ENCODE results near the gene DPF1.
"Not testable (repeated sequence)": the region's sequence is repeated elsewhere in the genome, so short reads cannot be mapped to it uniquely, and the experiment has no call there.

The DPF1 gene

DNA sequence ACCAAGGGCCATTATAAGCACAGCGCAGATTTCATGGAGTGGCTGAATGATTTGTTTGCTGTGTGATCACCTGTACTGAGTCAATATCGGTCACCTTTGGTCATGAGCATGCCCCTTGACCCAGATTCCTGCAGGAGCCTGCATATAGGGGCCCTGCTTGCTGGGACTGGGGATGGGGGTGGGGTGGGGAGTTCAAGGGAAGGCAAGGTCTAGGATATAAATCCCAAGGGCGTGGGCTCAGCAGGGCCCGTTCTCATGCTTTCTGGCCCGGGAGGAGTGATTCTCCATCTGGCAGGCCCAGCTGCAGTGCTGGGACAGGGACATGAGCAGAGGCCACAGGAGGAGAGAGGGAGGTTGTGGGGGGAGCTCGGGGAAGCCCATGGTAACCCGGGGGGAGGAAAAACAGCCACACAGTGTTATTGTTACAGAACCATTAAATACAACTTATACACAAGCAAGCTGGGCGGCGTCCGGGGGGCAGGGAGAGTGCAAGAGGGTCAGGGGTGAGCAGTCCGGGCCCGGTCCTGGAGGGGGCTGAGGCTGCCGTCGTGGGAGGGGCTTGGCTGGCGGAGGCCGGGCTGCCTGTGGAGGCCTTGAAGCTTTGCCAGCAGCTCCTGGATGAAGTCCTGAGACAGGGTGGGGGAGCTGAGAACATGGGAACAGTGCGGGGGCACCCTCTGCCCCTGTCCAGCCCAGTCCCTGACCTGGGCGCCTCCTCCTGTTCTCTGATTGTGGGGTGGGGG lies 27.0 kb upstream of the DPF1 start:
- DNase-seq (ENCODE audit: low read depth in 2 of 2), result no peak

DNA sequence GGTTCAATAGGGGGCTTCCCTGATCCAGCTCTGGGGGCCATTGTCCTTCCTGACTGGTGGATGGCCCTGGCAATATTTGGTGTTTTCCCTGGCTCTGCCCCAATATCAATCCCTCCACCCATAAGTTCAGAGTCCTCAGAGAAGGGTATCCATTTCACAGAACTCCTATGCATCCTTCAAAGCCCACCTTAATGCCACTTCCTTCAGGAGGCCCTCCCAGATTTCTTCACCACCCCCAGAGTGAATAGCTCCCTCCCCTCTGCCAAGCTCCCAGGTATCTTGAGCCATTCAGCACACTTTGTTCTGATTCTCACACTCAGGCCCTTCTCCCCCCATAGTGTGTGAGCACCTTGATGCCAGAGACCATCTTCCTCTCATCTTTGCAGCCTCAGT lies 26.4 kb upstream of the DPF1 start:
- no peak for DNase-seq (ENCODE audit: low read depth in 2 of 2)

DNA sequence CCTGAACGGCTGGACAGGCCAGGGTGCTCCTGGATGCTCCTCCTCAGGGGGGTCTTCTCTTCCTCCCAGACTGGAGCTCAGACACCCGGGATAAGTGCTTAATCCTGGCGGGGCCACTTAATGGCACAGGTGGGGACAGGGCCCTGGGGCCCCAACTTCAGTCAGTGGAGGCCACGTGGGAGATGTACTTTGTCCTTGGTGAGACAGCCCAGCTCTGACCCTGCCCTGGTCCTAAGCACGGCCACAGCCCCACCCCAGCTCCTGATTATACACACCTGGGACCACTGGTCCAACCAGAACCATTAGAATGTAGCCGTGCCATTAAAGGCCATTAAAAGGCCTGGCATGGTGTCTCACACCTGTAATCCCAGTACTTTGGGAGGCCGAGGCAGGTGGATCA lies 24.4 kb upstream of the DPF1 start:
- DNase-seq (ENCODE audit: low read depth in 2 of 2), result no peak

DNA sequence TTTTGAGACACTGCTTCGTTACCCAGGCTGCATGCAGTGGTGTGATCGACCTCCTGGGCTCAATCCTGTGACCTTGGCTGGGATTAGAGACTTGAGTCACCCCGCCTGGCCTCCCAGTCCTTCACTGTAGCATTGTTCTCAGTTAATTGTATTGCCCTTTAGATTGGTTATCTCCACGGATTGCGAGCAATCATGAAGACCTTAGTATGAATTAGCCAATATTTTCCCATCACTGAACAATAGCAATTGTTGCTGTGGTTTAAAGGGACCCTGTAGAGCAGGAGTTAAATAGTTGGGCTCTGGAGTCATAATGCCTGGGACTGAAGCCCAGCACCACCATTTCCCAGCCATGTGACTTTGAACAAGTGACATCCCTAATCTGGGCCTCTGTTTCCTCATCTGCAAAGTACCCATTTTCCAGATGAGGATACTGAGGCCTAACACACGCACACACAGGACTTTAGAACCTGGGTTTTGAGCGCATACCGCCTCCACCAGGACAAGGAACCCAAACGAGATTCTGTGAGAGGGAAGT lies 23.8 kb upstream of the DPF1 start:
- DNase-seq (ENCODE audit: low read depth in 2 of 2), result no peak

DNA sequence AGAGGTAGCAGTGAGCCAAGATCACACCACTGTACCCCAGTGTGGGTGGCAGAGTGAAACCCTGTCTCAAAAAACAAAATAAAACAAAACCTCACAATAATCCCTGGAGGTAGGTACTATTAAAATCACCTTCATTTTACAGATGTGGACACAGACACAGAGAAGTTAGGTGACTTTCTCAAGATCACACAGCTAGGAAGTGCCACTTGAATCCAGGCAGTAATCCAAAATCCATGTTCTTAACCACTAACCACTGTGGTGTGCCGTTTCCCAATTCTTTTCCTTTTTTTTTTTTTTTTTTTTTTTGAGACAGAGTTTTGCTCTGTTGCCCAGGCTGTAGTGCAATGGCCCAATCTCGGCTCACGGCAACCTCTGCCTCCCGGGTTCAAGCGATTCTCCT lies 23.1 kb upstream of the DPF1 start:
- no peak for DNase-seq (ENCODE audit: low read depth in 2 of 2)

DNA sequence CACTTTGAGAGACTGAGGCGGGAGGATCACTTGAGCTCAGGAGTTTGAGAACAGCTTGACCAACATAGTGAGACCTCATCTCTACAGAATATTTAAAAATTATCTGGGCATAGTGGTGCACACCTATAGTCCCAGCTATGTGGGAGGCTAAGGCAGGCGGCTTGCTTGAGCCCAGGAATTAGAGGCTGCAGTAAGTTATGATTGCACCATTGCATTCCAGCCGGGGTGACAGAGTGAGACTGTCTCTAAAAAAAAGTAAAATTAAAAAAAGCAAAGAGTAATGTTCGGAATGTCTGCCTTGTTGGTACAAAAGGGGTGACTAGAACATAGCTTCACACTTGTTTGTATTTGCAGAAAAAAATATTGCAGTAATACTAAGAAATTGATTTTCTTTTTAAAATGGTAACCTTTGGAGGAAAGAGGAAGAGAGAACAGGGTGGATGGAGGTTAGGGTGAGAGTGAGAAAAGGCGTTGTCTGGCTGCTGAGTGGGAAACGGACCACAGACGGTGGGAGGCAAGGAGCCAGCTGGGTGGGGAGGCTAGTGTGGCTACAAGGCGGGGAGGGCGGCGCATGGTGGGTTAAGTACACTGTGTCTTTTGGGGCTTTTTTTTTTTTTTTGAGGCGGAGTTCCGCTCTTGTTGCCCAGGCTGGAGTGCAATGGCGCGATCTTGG lies 21.9 kb upstream of the DPF1 start:
- DNase-seq (ENCODE audit: low read depth in 2 of 2), result no peak

DNA sequence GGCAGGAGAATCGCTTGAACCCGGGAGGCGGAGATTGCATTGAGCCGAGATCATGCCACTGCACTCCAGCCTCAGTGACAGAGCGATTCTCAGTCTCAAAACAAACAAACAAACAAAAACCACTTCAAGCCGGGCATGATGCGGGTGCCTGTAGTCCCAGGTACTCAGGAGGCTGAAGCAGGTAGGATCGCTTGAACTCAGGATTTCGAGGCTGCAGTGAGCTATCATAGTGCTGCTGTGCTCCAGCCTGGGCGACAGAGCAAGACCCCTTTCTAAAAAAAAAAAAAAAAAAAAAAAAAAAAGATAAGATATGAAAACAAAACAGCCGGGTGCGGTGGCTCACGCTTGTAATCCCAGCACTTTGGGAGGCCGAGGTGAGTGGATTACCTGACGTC lies 19.3 kb upstream of the DPF1 start:
- DNase-seq (ENCODE audit: low read depth in 2 of 2), result no peak

DNA sequence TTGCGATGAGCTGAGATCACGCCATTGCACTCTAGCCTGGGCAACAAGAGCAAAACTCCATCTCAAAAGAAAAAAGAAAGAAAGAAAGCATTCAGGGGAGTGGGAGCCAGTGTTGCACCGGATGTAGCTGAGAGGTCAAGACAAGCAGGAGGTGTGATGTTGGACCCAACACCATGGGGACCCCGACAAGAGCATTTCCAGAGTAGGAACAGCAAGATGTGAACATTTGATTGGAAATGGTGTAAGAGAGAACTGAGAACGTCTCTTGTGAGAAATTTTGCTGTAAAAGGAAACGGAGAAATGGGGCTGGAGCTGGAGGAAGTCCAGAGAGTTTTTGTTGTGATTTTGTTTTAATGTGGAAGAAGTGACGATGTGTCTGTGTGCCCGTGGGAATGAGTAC lies 15.8 kb upstream of the DPF1 start:
- no peak for DNase-seq (ENCODE audit: low read depth in 2 of 2)

DNA sequence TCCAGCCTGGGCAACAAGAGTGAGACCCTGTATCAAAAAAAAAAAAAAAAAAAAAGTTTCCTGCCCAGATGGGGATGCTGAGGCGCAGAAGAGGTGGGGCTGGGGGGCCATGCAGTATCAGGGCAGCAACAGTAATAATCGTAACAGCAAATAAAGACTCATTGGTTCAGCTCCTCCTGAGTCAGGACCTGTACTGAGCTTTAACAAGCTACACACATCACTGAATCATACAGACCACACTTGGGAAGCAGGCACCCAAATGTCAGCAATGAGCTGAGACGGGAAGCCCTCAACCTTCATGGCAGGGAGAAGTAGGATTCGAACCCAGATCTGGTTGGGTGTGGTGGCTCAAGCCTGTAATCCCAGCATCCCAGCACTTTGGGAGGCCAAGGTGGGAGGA lies 10.6 kb upstream of the DPF1 start:
- DNase-seq (ENCODE audit: low read depth in 2 of 2), result no peak

DNA sequence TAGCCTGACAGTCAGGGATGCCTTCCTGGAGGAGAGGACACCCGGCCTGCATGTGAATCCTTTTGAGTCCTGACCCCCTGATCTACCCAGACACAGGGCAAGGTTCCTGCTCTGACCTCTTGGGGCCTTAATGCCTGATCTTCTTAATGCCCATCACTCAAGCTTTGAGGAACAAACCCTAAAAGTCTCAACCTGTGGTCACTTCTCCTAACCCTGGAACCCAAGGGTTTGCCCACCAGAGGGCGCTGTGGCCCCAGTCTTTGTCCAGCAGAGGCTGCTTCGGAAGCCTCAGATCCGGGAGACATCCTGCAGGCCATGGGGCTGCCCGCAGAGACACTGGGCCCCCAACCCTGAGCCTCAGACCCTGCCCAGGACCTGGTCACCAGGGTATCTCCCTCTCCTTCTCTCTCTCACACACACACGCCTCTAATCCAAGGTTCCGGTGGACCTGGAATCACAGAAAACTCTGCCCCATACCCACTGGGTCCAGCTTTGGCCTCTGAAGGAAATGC lies 9.8 kb upstream of the DPF1 start:
- DNase-seq (ENCODE audit: low read depth in 2 of 2), result peak; percentile 48 to 72

DNA sequence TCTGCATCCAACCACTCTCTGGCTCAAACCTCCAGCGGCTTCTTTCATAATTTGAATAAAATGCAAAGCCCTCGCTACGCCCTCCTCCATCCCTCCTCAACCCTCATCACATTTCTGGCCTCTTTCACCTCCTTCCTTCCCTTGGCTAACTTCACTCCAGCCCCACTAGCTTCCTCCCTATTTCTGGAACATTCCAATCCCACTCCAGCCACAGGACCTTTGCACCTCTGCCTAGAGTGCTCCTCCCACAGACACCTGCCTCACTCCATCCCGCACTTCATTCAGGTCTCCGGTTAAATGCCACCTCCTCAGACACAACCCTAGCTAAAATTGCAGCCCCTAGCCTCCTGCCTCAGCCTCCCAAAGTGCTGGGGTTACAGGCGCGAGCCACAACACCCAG lies 7.9 kb upstream of the DPF1 start:
- no peak for DNase-seq (ENCODE audit: low read depth in 2 of 2)

DNA sequence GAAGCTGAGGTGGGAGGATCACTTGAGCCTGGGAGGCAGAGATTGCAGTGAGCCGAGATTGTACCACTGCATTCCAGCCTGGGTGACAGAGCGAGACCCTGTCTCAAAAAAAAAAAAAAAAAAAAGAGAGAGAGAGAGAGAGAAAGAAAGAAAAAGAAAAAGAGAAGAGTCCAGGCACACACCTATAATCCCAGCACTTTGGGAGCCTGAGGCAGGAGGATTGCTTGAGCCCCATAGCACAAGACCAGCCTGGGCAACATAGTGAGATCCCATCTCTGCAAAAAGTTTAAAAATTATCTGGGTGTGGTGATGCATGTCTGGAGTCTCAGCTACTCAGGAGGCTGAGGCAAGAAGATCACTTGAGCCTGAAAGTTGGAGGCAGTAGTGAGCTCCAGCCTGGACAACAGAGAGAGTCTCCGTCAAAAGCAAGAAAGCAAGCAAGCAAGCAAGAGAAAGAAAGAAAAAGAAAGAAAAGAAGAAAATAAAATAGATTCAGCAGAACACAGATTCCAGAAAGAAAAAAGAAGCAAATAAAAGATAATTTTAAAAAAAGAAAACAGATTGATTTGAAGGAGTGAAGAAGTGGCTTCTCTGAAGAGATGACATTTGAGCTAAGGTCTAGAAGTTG lies 6.6 kb upstream of the DPF1 start:
- DNase-seq (ENCODE audit: low read depth in 2 of 2), result not testable (repeated sequence)

DNA sequence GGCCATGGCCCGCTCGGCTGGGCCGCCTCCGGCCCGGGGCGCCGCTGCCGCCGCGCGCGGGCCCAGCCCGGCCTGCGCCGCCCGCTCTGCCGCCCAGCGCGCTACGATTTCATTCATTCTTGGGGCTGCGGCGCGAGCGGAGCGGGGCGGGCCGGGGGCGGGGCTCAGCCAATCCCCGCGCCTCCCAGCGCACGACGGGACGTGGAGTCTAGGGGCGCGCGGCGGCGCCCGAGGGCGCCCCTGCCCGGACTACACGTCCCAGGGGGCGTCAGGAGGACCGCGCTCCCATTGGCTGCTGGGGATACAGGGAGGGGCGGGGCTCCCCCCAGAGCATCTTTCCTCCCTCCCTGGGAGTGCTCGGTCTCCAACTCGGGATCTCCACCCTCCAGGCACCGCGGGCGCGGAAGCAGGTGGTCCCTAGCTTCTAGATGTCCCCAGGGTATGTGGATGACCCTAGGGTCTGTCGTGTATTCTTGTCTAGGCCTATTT lies 5.6 kb upstream of the DPF1 start:
- peak in 1 of 2 donors; percentile 13 for DNase-seq (ENCODE audit: low read depth in 2 of 2)

DNA sequence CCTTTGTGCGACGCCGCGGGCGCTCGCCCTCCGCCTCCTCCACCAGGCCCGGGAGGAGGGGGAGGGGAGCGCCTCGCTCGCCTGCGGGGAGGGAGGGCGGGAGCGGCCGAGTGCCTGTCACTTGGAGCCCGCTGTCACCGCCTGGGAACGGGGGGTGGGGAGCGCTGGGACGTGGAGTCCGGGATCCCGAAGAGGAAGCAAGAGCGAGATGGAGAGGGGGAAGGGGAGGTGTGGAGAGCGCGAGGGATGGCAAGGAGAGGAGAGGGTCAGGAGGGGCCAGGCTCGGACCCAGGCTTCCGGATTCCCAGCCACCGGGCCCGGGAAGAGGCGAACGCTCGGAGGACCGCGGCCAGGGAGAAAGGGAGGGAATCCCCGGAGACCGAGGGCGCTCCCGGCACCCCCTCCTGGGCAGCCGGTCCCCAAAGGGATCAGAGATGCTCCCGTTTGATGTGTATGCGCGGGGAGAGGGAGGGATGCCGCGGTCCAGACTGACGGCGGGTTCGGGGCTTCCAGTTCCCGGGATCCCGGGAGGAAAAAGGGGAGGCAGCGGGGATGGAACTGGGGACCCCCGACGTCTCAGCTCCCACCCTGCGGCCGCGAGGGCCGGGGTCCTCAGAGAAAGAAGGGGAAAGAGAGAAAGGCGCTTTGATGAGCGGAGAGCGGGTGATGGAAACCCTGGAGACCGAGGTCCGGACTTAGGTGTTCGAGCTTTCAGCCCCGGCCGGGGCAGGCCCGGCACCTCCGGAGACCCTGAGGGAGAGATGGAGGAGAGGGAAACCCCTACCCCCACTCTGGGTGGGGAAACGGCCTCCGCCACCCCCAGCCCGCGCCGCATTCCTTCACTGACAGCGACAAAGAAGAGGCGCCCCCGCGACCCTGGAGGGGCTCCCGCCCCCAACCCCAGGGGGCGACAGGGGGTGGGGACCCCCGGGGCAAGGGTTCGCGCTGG lies 4.7 kb upstream of the DPF1 start:
- no peak for DNase-seq (ENCODE audit: low read depth in 2 of 2)

DNA sequence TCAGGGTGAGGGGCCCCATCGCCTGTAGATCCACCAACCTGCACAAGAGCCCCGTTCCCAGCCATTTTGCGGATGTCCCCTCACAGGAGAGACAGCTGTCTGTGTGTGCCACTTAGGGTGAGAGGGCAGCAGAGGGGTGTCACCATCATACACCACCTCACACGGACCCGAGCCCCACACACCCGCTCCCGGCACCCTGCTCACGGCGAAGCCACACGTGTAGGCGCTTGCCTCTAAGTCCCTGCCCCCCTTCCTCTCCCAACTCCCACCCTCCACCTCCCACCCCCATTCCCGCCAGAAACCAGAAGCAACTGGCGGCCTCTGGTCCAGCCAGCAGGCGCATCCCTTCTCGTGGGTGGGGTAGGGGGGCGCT lies 4.0 kb upstream of the DPF1 start:
- DNase-seq (ENCODE audit: low read depth in 2 of 2), result no peak

DNA sequence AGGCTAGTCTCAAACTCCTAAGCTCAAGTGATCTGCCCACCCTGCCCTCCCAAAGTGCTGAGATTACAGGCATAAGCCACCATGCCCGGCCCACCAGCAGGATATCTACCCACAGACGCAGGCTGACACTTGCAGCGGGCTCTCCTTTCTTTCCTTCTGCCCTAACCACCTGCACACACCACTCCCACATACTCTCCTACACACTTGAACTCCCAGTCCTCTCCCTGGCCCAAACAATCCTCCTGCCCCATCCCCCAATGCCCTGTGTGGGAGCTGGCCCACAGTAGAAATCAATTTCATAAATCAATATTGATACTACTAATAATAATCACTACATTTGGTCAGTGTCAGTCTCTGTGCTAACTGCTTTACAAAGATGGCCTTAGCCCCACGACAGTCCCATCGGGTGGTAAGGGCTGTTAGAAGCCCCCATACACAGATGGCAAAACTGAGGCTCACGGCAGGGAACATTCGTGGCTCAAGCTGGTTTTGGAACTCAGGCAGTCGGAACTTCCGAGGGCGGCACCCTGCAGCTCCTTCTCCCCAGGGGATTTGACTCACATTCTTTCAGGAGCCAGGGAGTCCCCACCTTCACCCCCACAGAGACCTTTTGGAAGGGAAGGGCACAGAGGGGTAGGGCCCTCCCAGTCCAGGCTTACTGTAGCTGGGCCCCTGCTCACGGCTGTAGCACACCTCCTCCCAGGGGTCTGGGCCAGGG lies 3.4 kb upstream of the DPF1 start:
- DNase-seq (ENCODE audit: low read depth in 2 of 2), result no peak

DNA sequence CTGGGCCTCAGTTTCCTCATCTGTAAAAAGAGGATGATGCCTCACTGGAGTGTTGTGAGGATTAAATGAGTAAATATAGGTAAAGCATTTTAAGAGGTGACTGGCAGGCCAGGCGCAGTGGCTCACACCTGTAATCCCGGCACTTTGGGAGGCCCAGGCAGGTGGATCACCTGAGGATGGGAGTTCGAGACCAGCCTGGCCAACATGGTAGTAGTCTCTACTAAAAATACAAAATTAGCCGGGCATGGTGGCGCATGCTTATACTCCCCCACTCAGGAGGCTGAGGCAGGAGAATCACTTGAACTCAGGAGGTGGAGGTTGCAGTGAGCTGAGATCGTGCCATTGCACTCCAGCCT lies 819 bp upstream of the DPF1 start:
- not testable (repeated sequence) for DNase-seq (ENCODE audit: low read depth in 2 of 2)

DNA sequence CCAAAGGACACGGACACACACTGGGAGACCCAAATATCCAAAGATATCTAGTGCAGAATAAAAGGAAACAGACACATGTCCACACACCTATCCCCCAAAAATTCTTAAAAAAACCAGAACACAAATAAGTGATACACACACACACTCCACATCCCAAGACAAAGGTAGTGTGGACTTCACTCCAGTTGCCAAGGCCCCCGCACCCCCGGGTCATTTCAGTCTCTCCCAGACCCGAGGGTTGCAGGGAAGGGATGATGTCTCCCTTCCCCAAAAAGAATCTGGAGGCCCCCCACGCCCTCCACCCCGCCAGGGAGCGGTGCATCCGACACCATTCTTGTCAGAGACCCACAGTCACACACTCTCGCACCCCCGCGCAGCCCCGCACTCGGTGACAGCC lies 407 bp downstream of the DPF1 start:
- no peak for DNase-seq (ENCODE audit: low read depth in 2 of 2)

DNA sequence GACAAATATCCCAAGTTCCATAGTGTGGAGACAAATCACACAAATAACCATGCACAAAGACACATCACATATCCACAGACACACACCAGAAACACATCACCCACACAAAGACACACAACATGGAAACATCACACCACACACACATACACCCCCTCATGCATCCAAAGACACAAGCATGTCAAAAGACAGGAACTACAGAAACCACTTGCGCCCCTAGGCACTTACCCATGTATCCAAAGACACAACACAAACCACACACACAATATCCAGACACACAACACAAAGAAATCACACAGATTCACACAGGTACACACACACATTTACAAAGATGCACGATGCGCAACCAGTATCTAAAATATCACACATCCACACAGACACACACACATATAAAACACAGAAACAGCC lies 901 bp downstream of the DPF1 start:
- DNase-seq (ENCODE audit: low read depth in 2 of 2), result no peak

DNA sequence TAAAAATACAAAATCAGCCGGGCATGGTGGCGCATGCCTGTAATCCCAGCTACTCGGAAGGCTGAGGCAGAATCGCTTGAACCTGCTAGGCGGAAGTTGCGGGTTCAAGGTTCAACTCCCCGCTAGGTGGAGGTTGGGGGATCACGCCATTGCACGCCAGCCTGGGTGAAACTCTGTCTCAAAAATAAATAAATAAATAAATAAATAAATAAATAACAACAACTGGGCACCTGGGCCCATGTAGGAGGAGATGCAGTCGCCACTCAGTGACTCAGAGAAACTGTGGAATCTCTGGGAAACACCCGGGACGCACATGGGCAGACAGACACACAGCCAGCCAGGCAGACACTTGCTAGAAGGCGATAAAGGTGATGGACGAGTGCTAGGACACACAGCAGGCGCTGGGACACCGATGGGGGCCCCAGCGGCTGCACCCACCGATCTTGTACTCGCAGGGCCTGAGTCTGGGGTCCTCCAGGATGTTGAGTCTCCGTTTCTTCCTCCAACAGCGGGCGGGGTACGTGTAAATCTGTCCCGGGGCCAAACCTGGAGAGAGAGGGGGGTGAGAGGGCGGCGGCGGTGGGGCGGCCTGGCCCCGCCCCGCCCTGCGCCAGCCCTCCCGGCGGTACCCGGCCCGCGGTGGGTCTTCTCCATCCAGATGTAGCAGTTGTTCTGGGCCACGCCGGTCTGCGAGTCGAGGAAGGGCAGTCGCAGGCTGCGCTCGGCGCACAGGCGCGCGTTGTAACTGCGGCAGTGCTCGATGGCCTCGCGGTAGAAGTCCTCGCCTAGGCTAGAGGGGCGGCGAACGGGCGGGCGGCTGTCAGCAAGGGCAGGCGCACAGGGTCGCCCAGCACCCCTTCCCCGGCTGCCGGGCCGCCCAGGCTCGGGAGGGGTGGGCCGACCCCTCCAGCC lies 1.8 kb downstream of the DPF1 start:
- no peak for DNase-seq (ENCODE audit: low read depth in 2 of 2)

Measured in stimulated activated CD8-positive, alpha-beta memory T cell treated with anti-CD3 and anti-CD28 coated beads, Interleukin-7, amount 100 ng/mL, for 1 hour (primary cell).